DND-41 (cell line): ENCODE data around the gene GRIP2.

Experiments
- ATAC-seq: fragments of 200-7000 bp; cut with Tn5 transposase; 3 replicates; pipeline ENCODE4 v1.9.1; 2021; ENCODE audit warnings: low read depth; ENCODE audit not compliant: insufficient read depth
- DNase-seq: peaks from one replicate; pipeline ENCODE4 v3.0.0-alpha.2; 2020
- H2AFZ ChIP-seq: 2 replicates; pipeline ENCODE4 v1.6.0; 2012; ENCODE audit warnings: low read depth, low read length
- H3K27ac ChIP-seq: 2 replicates; pipeline ENCODE4 v1.5.1; 2012; ENCODE audit warnings: low read length, inconsistent platforms
- H3K27me3 ChIP-seq: fragments of 200-600 bp; sonication (generic); 2 replicates; pipeline ENCODE4 v1.6.0; 2012; ENCODE audit warnings: low read length, mild to moderate bottlenecking, inconsistent platforms; ENCODE audit not compliant: insufficient read depth, poor library complexity
- H3K36me3 ChIP-seq: 2 replicates; pipeline ENCODE4 v1.5.1; 2012; ENCODE audit warnings: low read length, inconsistent platforms; ENCODE audit not compliant: insufficient read depth
- H3K4me1 ChIP-seq: 2 replicates; pipeline ENCODE4 v1.5.1; 2012; ENCODE audit warnings: mild to moderate bottlenecking, low read length; ENCODE audit not compliant: insufficient read depth
- H3K4me2 ChIP-seq: 2 replicates; pipeline ENCODE4 v1.6.0; 2012; ENCODE audit warnings: mild to moderate bottlenecking, moderate library complexity, low read length, inconsistent platforms; ENCODE audit not compliant: insufficient read depth
- H3K4me3 ChIP-seq, 2 experiments: fragments of 200-600 bp in 1 of 2; shearing (Covaris generic) in 1 of 2; 2 replicates each; pipeline ENCODE4 v1.5.1; 2012 to 2016; ENCODE audit warnings: inconsistent platforms in 2 of 2, low read length in 2 of 2, mild to moderate bottlenecking in 2 of 2, low read depth in 1 of 2, moderate library complexity in 1 of 2
- H3K79me2 ChIP-seq: 2 replicates; pipeline ENCODE4 v1.6.0; 2012; ENCODE audit warnings: low read length, inconsistent platforms; ENCODE audit not compliant: insufficient read depth
- H3K9ac ChIP-seq: 2 replicates; pipeline ENCODE4 v1.6.0; 2012; ENCODE audit warnings: low read depth, mild to moderate bottlenecking, inconsistent platforms, low read length, moderate library complexity
- H3K9me3 ChIP-seq: 2 replicates; pipeline ENCODE4 v1.5.1; 2012; ENCODE audit warnings: low read length, moderate library complexity, mild to moderate bottlenecking, inconsistent platforms; ENCODE audit not compliant: insufficient read depth, severe bottlenecking
- H4K20me1 ChIP-seq: 2 replicates; pipeline ENCODE4 v1.6.0; 2012; ENCODE audit warnings: low read length; ENCODE audit not compliant: insufficient read depth
- CTCF ChIP-seq: IDR thresholded peaks from 2 replicates; pipeline ENCODE4 v1.5.1; 2012; ENCODE audit warnings: borderline replicate concordance, low read length, moderate library complexity, mild to moderate bottlenecking; ENCODE audit not compliant: poor library complexity, severe bottlenecking; ENCODE audit errors: extremely low read depth
- EZH2 ChIP-seq: IDR thresholded peaks from 3 replicates; pipeline ENCODE4 v1.6.1; 2012; ENCODE audit warnings: borderline replicate concordance, low read depth, mild to moderate bottlenecking, moderate library complexity, low read length, inconsistent platforms; ENCODE audit not compliant: severe bottlenecking

The GRIP2 gene

GRCh38 chr3:14497321-14497720 lies 42.8 kb downstream of the GRIP2 start:
- Histone ChIP-seq H3K27ac (no peak overlapping the region), H3K79me2 (no peaks in the 10 kb centered on the region), H3K9ac (no peak overlapping the region), H3K4me1 (no peaks in the 10 kb centered on the region), H3K27me3 (peaks cover 3% of the 10 kb centered on the region), H4K20me1 (no peaks in the 10 kb centered on the region), H3K9me3 (no peaks in the 10 kb centered on the region), H3K4me2 (no peak overlapping the region), H2AFZ (no peak overlapping the region), H3K4me3 (no peak overlapping the region), H3K36me3 (no peaks in the 10 kb centered on the region)
- TF ChIP-seq CTCF (no peak), EZH2 (no peak)
- ATAC-seq, result no peak
- DNase-seq, result no peak

GRCh38 chr3:14496351-14496750 lies 43.8 kb downstream of the GRIP2 start:
- no peak for DNase-seq

GRCh38 chr3:14494973-14495300 lies 45.2 kb downstream of the GRIP2 start:
- no peaks in the 10 kb centered on the region for H3K79me2 ChIP-seq
- H3K9me3 ChIP-seq, result no peaks in the 10 kb centered on the region
- no peaks in the 10 kb centered on the region for H3K27me3 ChIP-seq
- no peaks in the 10 kb centered on the region for H4K20me1 ChIP-seq
- no peak for TF ChIP-seq EZH2
- no peak for TF ChIP-seq CTCF
- H3K9ac ChIP-seq, result no peak overlapping the region
- DNase-seq, result no peak
- H3K4me2 ChIP-seq, result no peak overlapping the region
- no peak overlapping the region for H3K4me3 ChIP-seq
- no peaks in the 10 kb centered on the region for H3K4me1 ChIP-seq
- no peak overlapping the region for H3K27ac ChIP-seq
- no peak for ATAC-seq
- no peaks in the 10 kb centered on the region for H3K36me3 ChIP-seq
- H2AFZ ChIP-seq, result no peak overlapping the region

More at GRCh38 chr3:14496351-14496750, 43.8 kb downstream of the GRIP2 start:
- Histone ChIP-seq H3K4me2 (no peak overlapping the region), H3K27ac (no peak overlapping the region), H4K20me1 (no peaks in the 10 kb centered on the region), H2AFZ (no peak overlapping the region), H3K79me2 (no peaks in the 10 kb centered on the region), H3K36me3 (no peaks in the 10 kb centered on the region), H3K9ac (no peak overlapping the region), H3K4me3 (no peak overlapping the region), H3K27me3 (peaks cover 3% of the 10 kb centered on the region), H3K9me3 (no peaks in the 10 kb centered on the region), H3K4me1 (no peaks in the 10 kb centered on the region)
- no peak for TF ChIP-seq EZH2
- no peak for TF ChIP-seq CTCF
- ATAC-seq, result no peak

GRCh38 chr3:14494279-14494972 lies 45.7 kb downstream of the GRIP2 start:
- TF ChIP-seq CTCF, result no peak
- no peak for TF ChIP-seq EZH2
- Histone ChIP-seq H3K9ac (no peak overlapping the region), H4K20me1 (no peaks in the 10 kb centered on the region), H3K27ac (no peak overlapping the region), H3K36me3 (no peaks in the 10 kb centered on the region), H3K9me3 (no peaks in the 10 kb centered on the region), H3K4me2 (no peak overlapping the region), H2AFZ (no peak overlapping the region), H3K27me3 (no peaks in the 10 kb centered on the region), H3K4me1 (no peaks in the 10 kb centered on the region), H3K79me2 (no peaks in the 10 kb centered on the region), H3K4me3 (no peak overlapping the region)
- DNase-seq, result no peak
- no peak for ATAC-seq
